H9 (cell line): ENCODE data around the gene GAS2L2. TPM values are rescaled to one million over a fixed set of nuclear protein-coding genes. Genes with fewer than 3 reads are reported as not detected.

Source experiments
- DNase-seq: peaks from one replicate; pipeline ENCODE4 v3.0.0-alpha.2; 2017
- H2AFZ ChIP-seq: one replicate; pipeline ENCODE4 v1.6.1; 2013; ENCODE audit warnings: mild to moderate bottlenecking, low read length, control low read depth, moderate library complexity
- H2AK5ac ChIP-seq: 2 replicates; pipeline ENCODE4 v1.6.1; 2013; ENCODE audit warnings: low read length, control low read depth, mixed read lengths; ENCODE audit not compliant: insufficient read length
- H2BK120ac ChIP-seq: one replicate; pipeline ENCODE4 v1.6.1; 2013; ENCODE audit warnings: low read depth, mild to moderate bottlenecking, low read length, control low read depth, inconsistent platforms; ENCODE audit not compliant: poor library complexity, severe bottlenecking
- H2BK12ac ChIP-seq: 2 replicates; pipeline ENCODE4 v1.6.1; 2013; ENCODE audit warnings: low read length, control low read depth, mixed read lengths, low read depth; ENCODE audit not compliant: insufficient read length
- H2BK15ac ChIP-seq: 2 replicates; pipeline ENCODE4 v1.6.1; 2013; ENCODE audit warnings: low read depth, low read length, control low read depth
- H2BK20ac ChIP-seq: one replicate; pipeline ENCODE4 v1.6.1; 2013; ENCODE audit warnings: low read depth, mild to moderate bottlenecking, low read length, control low read depth, inconsistent platforms; ENCODE audit not compliant: poor library complexity, severe bottlenecking
- H2BK5ac ChIP-seq: 2 replicates; pipeline ENCODE4 v1.6.1; 2013; ENCODE audit warnings: low read length, control low read depth, mixed read lengths; ENCODE audit not compliant: insufficient read length
- H3K14ac ChIP-seq: 2 replicates; pipeline ENCODE4 v1.6.1; 2013; ENCODE audit warnings: low read length, control low read depth; ENCODE audit not compliant: insufficient read depth
- H3K18ac ChIP-seq: 2 replicates; pipeline ENCODE4 v1.6.1; 2013; ENCODE audit warnings: low read depth, mild to moderate bottlenecking, mixed read lengths, low read length, control low read depth; ENCODE audit not compliant: insufficient read length
- H3K23ac ChIP-seq: 2 replicates; pipeline ENCODE4 v1.6.1; 2013; ENCODE audit warnings: low read length, control low read depth, mixed read lengths, low read depth; ENCODE audit not compliant: insufficient read length
- H3K23me2 ChIP-seq: 2 replicates; pipeline ENCODE4 v1.6.1; 2013; ENCODE audit warnings: low read depth, mild to moderate bottlenecking, mixed read lengths, low read length, control low read depth; ENCODE audit not compliant: insufficient read length, poor library complexity, severe bottlenecking
- H3K27ac ChIP-seq: 2 replicates; pipeline ENCODE4 v1.5.1; 2013; ENCODE audit warnings: low read length, control low read depth, mixed read lengths, low read depth; ENCODE audit not compliant: insufficient read length
- H3K27me3 ChIP-seq: 2 replicates; pipeline ENCODE4 v1.6.1; 2013; ENCODE audit warnings: low read length, control low read depth, inconsistent platforms; ENCODE audit not compliant: insufficient read depth
- H3K4ac ChIP-seq: 2 replicates; pipeline ENCODE4 v1.6.1; 2013; ENCODE audit warnings: low read depth, mild to moderate bottlenecking, control low read depth, inconsistent platforms, low read length, moderate library complexity
- H3K4me1 ChIP-seq: 2 replicates; pipeline ENCODE4 v1.6.1; 2013; ENCODE audit warnings: low read length, control low read depth, inconsistent platforms; ENCODE audit not compliant: insufficient read depth
- H3K4me2 ChIP-seq: 2 replicates; pipeline ENCODE4 v1.6.1; 2013; ENCODE audit warnings: low read length, control low read depth, mixed read lengths; ENCODE audit not compliant: insufficient read length, insufficient read depth
- H3K56ac ChIP-seq: 2 replicates; pipeline ENCODE4 v1.6.1; 2013; ENCODE audit warnings: low read depth, mild to moderate bottlenecking, mixed read lengths, low read length, control low read depth; ENCODE audit not compliant: insufficient read length
- H3K79me1 ChIP-seq: 2 replicates; pipeline ENCODE4 v1.6.1; 2013; ENCODE audit warnings: low read depth, mild to moderate bottlenecking, moderate library complexity, low read length, control low read depth, inconsistent platforms; ENCODE audit not compliant: insufficient read depth, poor library complexity, severe bottlenecking
- H3K79me2 ChIP-seq: 2 replicates; pipeline ENCODE4 v1.6.1; 2013; ENCODE audit warnings: low read length, control low read depth, inconsistent platforms; ENCODE audit not compliant: insufficient read depth
- H3K9ac ChIP-seq: 2 replicates; pipeline ENCODE4 v1.6.1; 2013; ENCODE audit warnings: low read length, control low read depth, mixed read lengths; ENCODE audit not compliant: insufficient read length; ENCODE audit errors: extremely low read depth
- H3K9me3 ChIP-seq: one replicate; pipeline ENCODE4 v1.6.1; 2013; ENCODE audit warnings: low read depth, low read length, inconsistent platforms; ENCODE audit not compliant: control insufficient read depth
- H3T11ph ChIP-seq: one replicate; pipeline ENCODE4 v1.6.1; 2013; ENCODE audit warnings: mild to moderate bottlenecking, low read length, control low read depth, inconsistent platforms
- H4K20me1 ChIP-seq: one replicate; pipeline ENCODE4 v1.6.1; 2013; ENCODE audit not compliant: control insufficient read depth, insufficient read length, insufficient read depth
- H4K5ac ChIP-seq: 2 replicates; pipeline ENCODE4 v1.6.1; 2013; ENCODE audit warnings: low read depth, mild to moderate bottlenecking, mixed read lengths, low read length, control low read depth; ENCODE audit not compliant: insufficient read length
- H4K8ac ChIP-seq: replicated peaks from 2 replicates; pipeline ENCODE4 v1.6.1; 2013; ENCODE audit warnings: low read length, control low read depth, mixed read lengths, low read depth; ENCODE audit not compliant: insufficient read length
- H4K91ac ChIP-seq: 2 replicates; pipeline ENCODE4 v1.6.1; 2013; ENCODE audit warnings: low read depth, mild to moderate bottlenecking, moderate library complexity, mixed read lengths, low read length, control low read depth; ENCODE audit not compliant: insufficient read length
- H3K27ac Mint-ChIP-seq, 3 experiments: 2 replicates in 2 of 3; 3 replicates in 1 of 3; pipeline ENCODE4 v1.8.0; 2020 to 2021; ENCODE audit warnings: mixed read lengths in 3 of 3, mild to moderate bottlenecking in 1 of 3, moderate library complexity in 1 of 3
- H3K27me3 Mint-ChIP-seq: 2 replicates; pipeline ENCODE4 v1.8.0; 2021; ENCODE audit warnings: low read depth, mild to moderate bottlenecking, moderate library complexity, mixed read lengths
- H3K36me3 Mint-ChIP-seq, 3 experiments: 2 replicates in 2 of 3; 3 replicates in 1 of 3; pipeline ENCODE4 v1.8.0; 2020 to 2021; ENCODE audit warnings: low read depth in 3 of 3, mixed read lengths in 3 of 3; ENCODE audit not compliant: insufficient read depth in 1 of 3
- H3K4me1 Mint-ChIP-seq, 2 experiments: 2 replicates each; pipeline ENCODE4 v1.8.0; 2020; ENCODE audit warnings: mixed read lengths in 2 of 2
- H3K4me3 Mint-ChIP-seq, 2 experiments: 2 replicates in 1 of 2; 3 replicates in 1 of 2; pipeline ENCODE4 v1.8.0; 2020 to 2021; ENCODE audit warnings: mild to moderate bottlenecking in 2 of 2, mixed read lengths in 2 of 2, moderate library complexity in 1 of 2
- H3K9me3 Mint-ChIP-seq, 2 experiments: 2 replicates in 1 of 2; 3 replicates in 1 of 2; pipeline ENCODE4 v1.8.0; 2020; ENCODE audit warnings: mild to moderate bottlenecking in 2 of 2, mixed read lengths in 2 of 2, moderate library complexity in 1 of 2
- WGBS: extraction: QIAGEN DNeasy Blood & Tissue Kit; methylation state at CpG from one replicate; pipeline ENCODE4 v1.1.7; 2013; ENCODE audit warnings: missing lambda C conversion rate, low lambda C conversion rate, mixed read lengths; ENCODE audit not compliant: insufficient read length; ENCODE audit errors: extremely low coverage; 5-methylcytosine and 5-hydroxymethylcytosine counted together
- total RNA-seq: library from RNA; stranded (reverse); gene quantifications from 2 replicates; pipeline ENCODE4 v1.2.1, GENCODE V29; 2021
- TF ChIP-seq, protein P1 (sequence below): fragments of 200-600 bp; sonication (generic); conservative IDR thresholded peaks from 3 replicates; pipeline ENCODE4 v1.8.0; 2021; ENCODE audit warnings: antibody characterized with exemption, mild to moderate bottlenecking

The GAS2L2 gene
- total RNA-seq, 1 experiment from 2014 or later = not detected

DNA sequence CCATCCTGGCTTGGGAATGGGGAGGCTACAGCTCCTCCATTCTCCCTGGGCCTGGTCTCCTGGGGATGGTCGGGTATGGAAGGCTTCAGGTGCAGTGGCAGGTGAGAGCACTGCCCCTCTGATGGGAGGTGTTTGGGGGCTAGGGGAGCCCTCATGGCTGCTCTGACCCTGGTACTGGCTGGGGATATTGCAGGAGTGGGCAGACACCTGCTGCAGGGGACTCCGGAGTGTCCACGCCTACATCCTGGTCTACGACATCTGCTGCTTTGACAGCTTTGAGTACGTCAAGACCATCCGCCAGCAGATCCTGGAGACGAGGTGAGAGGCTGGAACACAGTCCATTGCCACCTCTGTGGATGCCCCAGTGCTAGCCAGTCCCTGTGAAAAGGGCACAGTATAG is 12.8 kb downstream of the GAS2L2 start:
- no peak overlapping the region for H2BK20ac ChIP-seq
- no peak overlapping the region for H3K27ac ChIP-seq
- no peaks in the 10 kb centered on the region for H3K79me1 ChIP-seq
- H3K27me3 ChIP-seq = peaks cover 17% of the 10 kb centered on the region; the same call in 1 of the 2 replicates
- DNase-seq = no peak
- no peak overlapping the region for H3K4ac ChIP-seq
- no CpG with 5 or more reads among the region's 7 CpGs for WGBS
- Mint-ChIP-seq H3K36me3 (no peaks in the 10 kb centered on the region; a peak in 1 of 7 replicates), H3K4me1 (peaks cover 7 to 13% of the 10 kb centered on the region in 2 experiments), H3K9me3 (peaks cover 0 to 6% of the 10 kb centered on the region in 2 experiments; a peak in 2 of 5 replicates), H3K4me3 (no peak overlapping the region), H3K27ac (no peak overlapping the region), H3K27me3 (peaks cover 71% of the 10 kb centered on the region)
- no peak overlapping the region for H4K8ac ChIP-seq
- H3K56ac ChIP-seq = no peak overlapping the region
- no peak overlapping the region for H4K5ac ChIP-seq
- no peak overlapping the region for H2BK120ac ChIP-seq
- H2BK15ac ChIP-seq = no peak overlapping the region
- no peak overlapping the region for H3K9ac ChIP-seq
- H3K79me2 ChIP-seq = no peaks in the 10 kb centered on the region
- H3K14ac ChIP-seq = no peak overlapping the region
- no peak overlapping the region for H2BK5ac ChIP-seq
- TF ChIP-seq, protein P1, sequence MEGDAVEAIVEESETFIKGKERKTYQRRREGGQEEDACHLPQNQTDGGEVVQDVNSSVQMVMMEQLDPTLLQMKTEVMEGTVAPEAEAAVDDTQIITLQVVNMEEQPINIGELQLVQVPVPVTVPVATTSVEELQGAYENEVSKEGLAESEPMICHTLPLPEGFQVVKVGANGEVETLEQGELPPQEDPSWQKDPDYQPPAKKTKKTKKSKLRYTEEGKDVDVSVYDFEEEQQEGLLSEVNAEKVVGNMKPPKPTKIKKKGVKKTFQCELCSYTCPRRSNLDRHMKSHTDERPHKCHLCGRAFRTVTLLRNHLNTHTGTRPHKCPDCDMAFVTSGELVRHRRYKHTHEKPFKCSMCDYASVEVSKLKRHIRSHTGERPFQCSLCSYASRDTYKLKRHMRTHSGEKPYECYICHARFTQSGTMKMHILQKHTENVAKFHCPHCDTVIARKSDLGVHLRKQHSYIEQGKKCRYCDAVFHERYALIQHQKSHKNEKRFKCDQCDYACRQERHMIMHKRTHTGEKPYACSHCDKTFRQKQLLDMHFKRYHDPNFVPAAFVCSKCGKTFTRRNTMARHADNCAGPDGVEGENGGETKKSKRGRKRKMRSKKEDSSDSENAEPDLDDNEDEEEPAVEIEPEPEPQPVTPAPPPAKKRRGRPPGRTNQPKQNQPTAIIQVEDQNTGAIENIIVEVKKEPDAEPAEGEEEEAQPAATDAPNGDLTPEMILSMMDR = no peak
- no peak overlapping the region for H3K23ac ChIP-seq
- H2AK5ac ChIP-seq = no peak overlapping the region
- no peaks in the 10 kb centered on the region for H4K20me1 ChIP-seq
- no peak overlapping the region for H3K18ac ChIP-seq
- no peak overlapping the region for H2BK12ac ChIP-seq
- H3K4me1 ChIP-seq = no peaks in the 10 kb centered on the region
- no peak overlapping the region for H3K4me2 ChIP-seq
- peaks cover 4% of the 10 kb centered on the region for H3K23me2 ChIP-seq
- no peak overlapping the region for H4K91ac ChIP-seq
- H2AFZ ChIP-seq = no peak overlapping the region
- H3K9me3 ChIP-seq = no peaks in the 10 kb centered on the region
- no peak overlapping the region for H3T11ph ChIP-seq
